GM18951 (cell line): ENCODE measurements around the gene TTC39C.
"Not testable (repeated sequence)": the region's sequence is repeated elsewhere in the genome, so short reads cannot be mapped to it uniquely, and the experiment has no call there.

ENCODE experiments used
- POLR2A ChIP-seq: IDR thresholded peaks from 4 replicates; pipeline ENCODE4 v1.6.1; 2011; ENCODE audit warnings: mild to moderate bottlenecking; ENCODE audit not compliant: insufficient read length, insufficient read depth; ENCODE audit errors: extremely low read depth
- in situ Hi-C: fragments of 300-500 bp; cut with MboI; formaldehyde crosslinking; loops from one replicate; pipeline ENCODE4 v1.12.0; 2022; ENCODE audit warnings: low sequenced_read_pairs, mixed read lengths, inconsistent platforms; ENCODE audit not compliant: unreplicated experiment

TTC39C gene

GRCh38 chr18:24018299-24018886 lies 3.8 kb downstream of the TTC39C start:
- in situ Hi-C loops = no loop called here
- no peak for TF ChIP-seq POLR2A

- no peak for TF ChIP-seq POLR2A
- in situ Hi-C loops = no loop called here
Observed at GRCh38 chr18:24019641-24020331, 5.2 kb downstream of the TTC39C start.

- in situ Hi-C loops = no loop called here
- TF ChIP-seq POLR2A = no peak
Observed at GRCh38 chr18:24021505-24021904, 7.0 kb downstream of the TTC39C start.

- in situ Hi-C loops = no loop called here
- no peak for TF ChIP-seq POLR2A
Observed at GRCh38 chr18:24022161-24022560, 7.6 kb downstream of the TTC39C start.

GRCh38 chr18:24023185-24023814 lies 8.7 kb downstream of the TTC39C start:
- in situ Hi-C loops = no loop called here
- TF ChIP-seq POLR2A = no peak

- TF ChIP-seq POLR2A = no peak
- in situ Hi-C loops = no loop called here
Observed at GRCh38 chr18:24024425-24024824, 9.9 kb downstream of the TTC39C start.

GRCh38 chr18:24026457-24026856 lies 11.9 kb downstream of the TTC39C start:
- in situ Hi-C loops = no loop called here
- TF ChIP-seq POLR2A = no peak

- no peak for TF ChIP-seq POLR2A
- in situ Hi-C loops = no loop called here
Observed at GRCh38 chr18:24027156-24027827, 12.7 kb downstream of the TTC39C start.

- in situ Hi-C loops = not testable (repeated sequence)
Observed at GRCh38 chr18:24028946-24029345, 14.4 kb downstream of the TTC39C start.

GRCh38 chr18:24031318-24031717 lies 16.8 kb downstream of the TTC39C start:
- no peak for TF ChIP-seq POLR2A
- in situ Hi-C loops = no loop called here

- no peak for TF ChIP-seq POLR2A
- in situ Hi-C loops = no loop called here
Observed at GRCh38 chr18:24031916-24032315, 17.4 kb downstream of the TTC39C start.

- TF ChIP-seq POLR2A = no peak
- in situ Hi-C loops = no loop called here
Observed at GRCh38 chr18:24033641-24034412, 19.3 kb downstream of the TTC39C start.

- in situ Hi-C loops = no loop called here
- TF ChIP-seq POLR2A = no peak
Observed at GRCh38 chr18:24035316-24035715, 20.8 kb downstream of the TTC39C start.
